Activated CD8-positive, alpha-beta T cell treated with anti-CD3 and anti-CD28 coated beads, Interleukin-2, amount 10 ng/mL, durations not matched to agents 7 days and 5 days (primary cell): ENCODE data around the gene OR52N4. TPM values are rescaled to one million over a fixed set of nuclear protein-coding genes. Genes with fewer than 3 reads are reported as not detected.
"Not testable (repeated sequence)": the region's sequence is repeated elsewhere in the genome, so short reads cannot be mapped to it uniquely, and the experiment has no call there.

Experiments
- ATAC-seq: fragments of 150-1000 bp; cut with Tn5 transposase; one replicate; pipeline ENCODE4 v1.10.0; 2021; ENCODE audit warnings: moderate library complexity
- CTCF ChIA-PET: fragments of 350-600 bp; sonication (Branson Sonifier 250); formaldehyde crosslinking; loops from one replicate; lab custom pipeline; 2021; ENCODE audit warnings: antibody characterized with exemption; lab: Charles Lee
- POLR2A ChIA-PET: fragments of 350-600 bp; sonication (Branson Sonifier 250); formaldehyde crosslinking; loops from one replicate; lab custom pipeline; 2021; ENCODE audit warnings: antibody characterized with exemption; lab: Charles Lee
- DNase-seq: peaks from one replicate; pipeline ENCODE4 v3.0.0-alpha.2; 2020
- H3K27ac Mint-ChIP-seq: one replicate; pipeline ENCODE4 v1.8.0; 2021; ENCODE audit warnings: mild to moderate bottlenecking, mixed read lengths
- H3K27me3 Mint-ChIP-seq: one replicate; pipeline ENCODE4 v1.8.0; 2021; ENCODE audit warnings: low read depth, mixed read lengths
- H3K36me3 Mint-ChIP-seq: one replicate; pipeline ENCODE4 v1.8.0; 2021; ENCODE audit warnings: low read depth, mixed read lengths
- H3K4me1 Mint-ChIP-seq: one replicate; pipeline ENCODE4 v1.8.0; 2021; ENCODE audit warnings: low read depth, mixed read lengths
- H3K4me3 Mint-ChIP-seq: one replicate; pipeline ENCODE4 v1.8.0; 2021; ENCODE audit warnings: mild to moderate bottlenecking, mixed read lengths
- H3K9me3 Mint-ChIP-seq: one replicate; pipeline ENCODE4 v1.8.0; 2022; ENCODE audit warnings: mixed read lengths; ENCODE audit not compliant: insufficient read depth
- total RNA-seq, 2 experiments: library from RNA; stranded (reverse); gene quantifications; one replicate each; pipeline ENCODE4 v1.2.3, GENCODE V29; 2021

OR52N4 gene
- total RNA-seq: under 1 TPM; 0.63 to 0.71 TPM

DNA sequence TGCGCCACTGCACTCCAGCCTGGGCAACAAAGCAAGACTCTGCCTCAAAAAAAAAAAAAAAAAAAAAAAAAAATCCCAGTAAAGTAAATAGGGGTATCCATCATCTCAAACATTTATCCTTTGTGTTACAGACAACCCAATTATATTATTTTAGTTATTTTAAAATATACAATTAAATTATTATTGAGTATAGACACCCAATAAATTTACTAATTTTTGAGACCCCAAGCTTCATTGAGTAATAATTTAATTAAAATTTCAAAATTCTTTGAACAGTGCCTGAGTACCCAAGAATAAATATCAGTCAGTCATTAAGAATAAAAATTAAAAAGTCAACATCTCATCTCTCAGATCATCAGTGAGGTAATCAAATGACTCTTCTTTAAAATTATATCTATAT is at the start of gene OR52N4:
Gene OR52N4, plus strand, starts transcription at position 301 of the 400 bp plus-strand sequence. CDS start 498 bp downstream, outside the sequence.
- H3K36me3 Mint-ChIP-seq: no peaks in the 10 kb centered on the region
- H3K4me3 Mint-ChIP-seq: no peak within 1 kb of the TSS
- ATAC-seq: no peak
- CTCF ChIA-PET: no interaction called here
- POLR2A ChIA-PET: no interaction called here
- no peaks in the 10 kb centered on the region for H3K4me1 Mint-ChIP-seq
- H3K9me3 Mint-ChIP-seq: no peaks in the 10 kb centered on the region
- H3K27me3 Mint-ChIP-seq: no peaks in the 10 kb centered on the region
- DNase-seq: no peak
- H3K27ac Mint-ChIP-seq: no peak within 1 kb of the TSS

- DNase-seq (no peak), ATAC-seq (no peak)
- ChIA-PET CTCF (interaction anchor here (1.3 kb wide), 1 partner anchor 106 kb away, joined by 4 read pairs; no protein-coding TSS in a partner anchor), POLR2A (interaction anchor here (1.5 kb wide), 1 partner anchor 15 kb away, joined by 7 read pairs; no protein-coding TSS in a partner anchor)
- Mint-ChIP-seq H3K27ac (no peak overlapping the region), H3K4me1 (peaks cover 30% of the 10 kb centered on the region), H3K36me3 (peaks cover 77% of the 10 kb centered on the region), H3K9me3 (no peaks in the 10 kb centered on the region), H3K27me3 (no peaks in the 10 kb centered on the region), H3K4me3 (no peak overlapping the region)
Observed at GRCh38 chr11:5705688-5706087, 48.4 kb upstream of the OR52N4 start.

GRCh38 chr11:5712507-5712906 is 41.5 kb upstream of the OR52N4 start:
- DNase-seq (no peak), ATAC-seq (peak; percentile 44)
- peaks cover 8% of the 10 kb centered on the region for H3K4me1 Mint-ChIP-seq
- CTCF ChIA-PET: interaction anchor here (1.1 to 2.3 kb wide), 5 partner anchors 12 to 111 kb away, joined by 3 to 9 read pairs (median 3); partner anchors contain the start of genes TRIM34 and TRIM5
- POLR2A ChIA-PET: interaction anchor here (2.1 kb wide), 1 partner anchor 15 kb away, joined by 5 read pairs; no protein-coding TSS in a partner anchor
- peaks cover 3% of the 10 kb centered on the region for H3K9me3 Mint-ChIP-seq
- no peak overlapping the region for H3K27ac Mint-ChIP-seq
- no peak overlapping the region for H3K4me3 Mint-ChIP-seq
- H3K27me3 Mint-ChIP-seq: no peaks in the 10 kb centered on the region
- peaks cover 47% of the 10 kb centered on the region for H3K36me3 Mint-ChIP-seq

GRCh38 chr11:5713695-5714094 is 40.3 kb upstream of the OR52N4 start:
- H3K27ac Mint-ChIP-seq: no peak overlapping the region
- CTCF ChIA-PET: interaction anchor here (0.9 to 2.0 kb wide), 5 partner anchors 10 to 30 kb away, joined by 3 to 7 read pairs (median 3); no protein-coding TSS in a partner anchor

GRCh38 chr11:5716518-5716917 is 37.5 kb upstream of the OR52N4 start:
- H3K27me3 Mint-ChIP-seq, H3K4me3 Mint-ChIP-seq, POLR2A ChIA-PET, H3K27ac Mint-ChIP-seq, CTCF ChIA-PET, H3K9me3 Mint-ChIP-seq, DNase-seq, ATAC-seq: not testable (repeated sequence)
- H3K36me3 Mint-ChIP-seq: peaks cover 27% of the 10 kb centered on the region
- peaks cover 16% of the 10 kb centered on the region for H3K4me1 Mint-ChIP-seq

More at GRCh38 chr11:5713695-5714094, 40.3 kb upstream of the OR52N4 start:
- no peak for DNase-seq
- Mint-ChIP-seq H3K4me1 (peaks cover 6% of the 10 kb centered on the region), H3K27me3 (no peaks in the 10 kb centered on the region), H3K9me3 (peaks cover 3% of the 10 kb centered on the region), H3K4me3 (no peak overlapping the region), H3K36me3 (peaks cover 40% of the 10 kb centered on the region)
- ATAC-seq: no peak
- POLR2A ChIA-PET: interaction anchor here (0.6 to 2.1 kb wide), 2 partner anchors 16 to 23 kb away, joined by 3 to 5 read pairs; no protein-coding TSS in a partner anchor

DNA sequence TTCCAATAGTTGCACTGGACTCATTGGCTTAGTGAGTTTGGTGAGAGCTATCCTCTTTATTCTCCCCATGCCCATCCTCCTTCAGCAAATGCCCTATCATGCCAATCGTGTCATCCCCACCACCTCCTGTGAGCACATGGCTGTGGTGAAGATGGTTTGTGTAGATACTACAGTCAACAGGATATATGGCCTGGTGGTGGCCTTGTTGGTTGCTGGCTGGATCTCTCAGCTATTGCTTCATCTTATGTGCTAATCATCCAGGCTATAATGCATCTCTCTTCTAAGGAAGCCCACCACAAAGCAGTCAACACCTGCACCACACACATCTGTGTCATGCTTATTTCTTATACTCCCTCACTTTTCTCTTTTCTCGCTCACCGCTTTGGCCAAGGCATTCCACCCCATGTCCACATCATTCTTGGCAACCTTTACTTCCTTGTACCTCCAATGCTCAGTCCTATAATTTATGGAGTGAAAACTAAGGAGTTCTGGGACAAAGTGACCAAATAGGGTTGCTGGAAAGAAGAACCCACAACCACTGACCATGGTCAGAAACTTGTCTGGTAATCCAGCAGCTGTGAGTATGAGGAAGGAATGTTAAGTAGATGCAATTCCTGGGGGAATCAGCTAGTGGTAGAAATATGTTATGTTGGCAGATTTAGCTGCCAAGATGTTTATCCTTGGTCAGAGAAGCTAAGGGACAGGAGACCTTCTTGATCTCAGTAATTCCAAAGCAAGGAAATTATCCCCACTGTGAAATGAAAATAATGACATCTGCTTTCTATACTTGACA is 34.1 kb upstream of the OR52N4 start:
- Mint-ChIP-seq H3K36me3 (peaks cover 19% of the 10 kb centered on the region), H3K27ac (no peak overlapping the region), H3K9me3 (peaks cover 3% of the 10 kb centered on the region), H3K4me3 (no peak overlapping the region), H3K4me1 (peaks cover 10% of the 10 kb centered on the region), H3K27me3 (peaks cover 3% of the 10 kb centered on the region)
- ChIA-PET POLR2A (interaction anchor here (0.8 kb wide), 1 partner anchor 95 kb away, joined by 3 read pairs; no protein-coding TSS in a partner anchor), CTCF (interaction anchor here (1.3 kb wide), 1 partner anchor 35 kb away, joined by 4 read pairs; the partner anchor contains the start of gene TRIM5)
- ATAC-seq (no peak), DNase-seq (peak; percentile 28)

DNA sequence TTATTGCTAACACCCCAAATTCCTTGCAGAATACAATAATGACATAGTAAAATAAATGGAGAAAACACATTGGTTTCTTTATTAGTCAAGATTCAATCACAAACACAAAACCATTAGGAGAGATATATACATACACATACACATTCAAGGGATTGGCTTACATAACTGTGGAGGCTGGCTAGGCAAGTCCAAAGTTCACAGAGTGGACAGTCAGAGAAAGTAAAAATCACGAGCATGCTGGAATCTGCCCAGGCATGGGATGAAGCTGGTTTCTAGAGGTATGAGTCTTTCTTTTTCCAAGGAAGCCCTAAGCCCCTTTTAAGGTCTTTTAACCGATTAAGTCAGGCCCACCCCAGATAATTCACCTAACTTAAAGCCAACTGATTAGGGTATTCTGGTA is 31.4 kb upstream of the OR52N4 start:
- ATAC-seq (no peak), DNase-seq (no peak)
- ChIA-PET CTCF (no interaction called here), POLR2A (no interaction called here)
- H3K36me3 Mint-ChIP-seq: peaks cover 10% of the 10 kb centered on the region
- H3K4me1 Mint-ChIP-seq: peaks cover 10% of the 10 kb centered on the region
- no peak overlapping the region for H3K4me3 Mint-ChIP-seq
- H3K27me3 Mint-ChIP-seq: peaks cover 3% of the 10 kb centered on the region
- H3K9me3 Mint-ChIP-seq: no peaks in the 10 kb centered on the region
- H3K27ac Mint-ChIP-seq: no peak overlapping the region

DNA sequence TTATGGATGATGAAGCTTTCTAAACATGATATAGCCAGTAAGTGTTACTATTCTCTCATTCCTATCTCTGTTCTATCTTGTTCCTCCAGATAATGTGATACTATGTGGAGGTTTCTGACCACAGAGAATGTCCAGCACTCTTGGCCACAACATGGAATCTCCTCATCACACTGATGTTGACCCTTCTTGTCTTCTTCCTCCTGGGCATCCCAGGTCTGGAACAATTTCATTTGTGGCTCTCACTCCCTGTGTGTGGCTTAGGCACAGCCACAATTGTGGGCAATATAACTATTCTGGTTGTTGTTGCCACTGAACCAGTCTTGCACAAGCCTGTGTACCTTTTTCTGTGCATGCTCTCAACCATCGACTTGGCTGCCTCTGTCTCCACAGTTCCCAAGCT is 27.7 kb upstream of the OR52N4 start:
- ATAC-seq: no peak
- CTCF ChIA-PET: interaction anchor here (1.3 kb wide), 1 partner anchor 9 kb away, joined by 3 read pairs; the partner anchor contains the start of gene OR56B1
- H3K4me1 Mint-ChIP-seq: no peaks in the 10 kb centered on the region

DNA sequence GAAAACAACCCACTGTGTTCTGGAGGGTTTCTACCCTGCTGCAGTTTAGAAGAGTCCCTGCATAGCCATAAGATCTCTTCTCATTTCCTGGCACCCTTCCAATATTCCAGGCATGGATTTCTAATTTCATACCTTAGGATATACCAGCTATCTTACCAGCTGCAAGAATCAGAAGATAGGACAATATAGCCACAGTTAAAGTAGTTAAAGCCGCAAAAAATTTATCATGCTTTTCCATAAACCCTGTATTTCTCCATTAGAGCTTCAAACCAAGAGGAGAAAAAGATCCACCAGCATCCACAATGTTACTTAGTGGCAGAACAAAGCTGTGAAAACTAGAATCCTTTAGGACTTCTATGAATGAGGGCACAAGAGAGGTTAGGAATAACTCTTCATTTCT is 26.4 kb upstream of the OR52N4 start:
- POLR2A ChIA-PET: interaction anchor here (0.6 kb wide), 1 partner anchor 945 kb away, joined by 3 read pairs; no protein-coding TSS in a partner anchor
- no peak overlapping the region for H3K4me3 Mint-ChIP-seq
- CTCF ChIA-PET: interaction anchor here (0.6 kb wide), 1 partner anchor 110 kb away, joined by 4 read pairs; no protein-coding TSS in a partner anchor

More for the DNA sequence above, 27.7 kb upstream of the OR52N4 start:
- Mint-ChIP-seq H3K36me3 (no peaks in the 10 kb centered on the region), H3K4me3 (no peak overlapping the region), H3K9me3 (no peaks in the 10 kb centered on the region), H3K27ac (no peak overlapping the region), H3K27me3 (peaks cover 3% of the 10 kb centered on the region)
- POLR2A ChIA-PET: no interaction called here
- no peak for DNase-seq

GRCh38 chr11:5736396-5736795 is 17.6 kb upstream of the OR52N4 start, which contains the start of gene OR56B1:
Gene OR56B1, plus strand, starts transcription at chr11:5736448. Its CDS starts 69 bp downstream, at chr11:5736517.
- H3K9me3 Mint-ChIP-seq: peaks cover 4% of the 10 kb centered on the region
- DNase-seq: no peak
- no peak for ATAC-seq
- no peaks in the 10 kb centered on the region for H3K4me1 Mint-ChIP-seq
- H3K27me3 Mint-ChIP-seq: no peaks in the 10 kb centered on the region
- H3K36me3 Mint-ChIP-seq: no peaks in the 10 kb centered on the region
- no peak within 1 kb of the TSS for H3K27ac Mint-ChIP-seq
- POLR2A ChIA-PET: interaction anchor here (0.6 kb wide), 2 partner anchors 15 to 33 kb away, joined by 3 read pairs; no protein-coding TSS in a partner anchor
- no peak within 1 kb of the TSS for H3K4me3 Mint-ChIP-seq
- CTCF ChIA-PET: interaction anchor here (1.3 kb wide), 1 partner anchor 11 kb away, joined by 3 read pairs; no protein-coding TSS in a partner anchor

More for the DNA sequence above, 26.4 kb upstream of the OR52N4 start:
- Mint-ChIP-seq H3K9me3 (no peaks in the 10 kb centered on the region), H3K36me3 (no peaks in the 10 kb centered on the region), H3K27ac (no peak overlapping the region), H3K4me1 (no peaks in the 10 kb centered on the region), H3K27me3 (peaks cover 3% of the 10 kb centered on the region)
- no peak for DNase-seq
- ATAC-seq: no peak

- no peaks in the 10 kb centered on the region for H3K4me1 Mint-ChIP-seq
- no peak for DNase-seq
- H3K36me3 Mint-ChIP-seq: no peaks in the 10 kb centered on the region
- peaks cover 9% of the 10 kb centered on the region for H3K9me3 Mint-ChIP-seq
- no peak overlapping the region for H3K4me3 Mint-ChIP-seq
- no peaks in the 10 kb centered on the region for H3K27me3 Mint-ChIP-seq
- ChIA-PET POLR2A (no interaction called here), CTCF (no interaction called here)
- H3K27ac Mint-ChIP-seq: no peak overlapping the region
- no peak for ATAC-seq
Observed at GRCh38 chr11:5737091-5737490, 17.0 kb upstream of the OR52N4 start.
